DLD1 (cell line): Measurements from ENCODE around the gene ITPKC.

Experiments used
- in situ Hi-C: cut with HindIII; loops from 2 replicates; pipeline ENCODE4 v1.10.0; 2017; ENCODE audit warnings: low sequenced_read_pairs

The ITPKC gene

DNA sequence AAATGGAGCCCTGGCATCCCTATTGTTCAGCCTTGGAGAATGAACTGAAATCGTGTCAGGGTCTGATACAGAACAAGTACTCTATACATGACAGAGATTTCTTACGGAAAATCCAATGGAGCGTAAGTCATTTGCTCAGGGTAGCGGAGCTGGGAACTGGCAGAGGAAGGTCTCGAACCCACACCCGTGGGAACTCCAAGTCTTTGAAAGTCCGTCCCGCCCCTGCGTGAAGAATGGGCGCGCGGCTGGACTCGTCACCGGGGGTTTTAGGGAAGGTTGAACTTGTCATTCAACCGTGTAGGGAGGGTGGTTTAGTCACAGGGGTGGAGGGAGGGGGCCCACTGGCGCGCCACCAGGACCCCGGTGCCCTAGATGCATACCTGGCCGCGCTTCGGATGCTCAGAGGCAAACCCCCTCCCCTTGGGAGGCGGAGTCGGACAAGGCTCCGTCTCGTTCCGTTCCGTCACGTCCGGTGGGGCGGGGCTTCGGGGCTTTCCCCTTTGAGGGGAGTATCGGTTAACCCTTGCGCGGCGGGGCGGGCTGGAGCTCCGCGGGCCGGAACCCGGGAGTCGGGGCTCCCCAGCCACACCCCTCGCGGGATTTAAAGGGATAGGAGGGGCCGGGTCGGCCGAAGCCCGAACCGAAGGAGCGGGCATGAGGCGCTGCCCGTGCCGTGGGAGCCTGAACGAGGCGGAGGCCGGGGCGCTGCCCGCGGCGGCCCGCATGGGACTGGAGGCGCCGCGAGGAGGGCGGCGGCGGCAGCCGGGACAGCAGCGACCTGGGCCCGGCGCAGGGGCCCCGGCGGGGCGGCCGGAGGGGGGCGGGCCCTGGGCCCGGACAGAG, at the start of gene ITPKC, which contains the start of gene COQ8B:
Gene ITPKC (plus strand): TSS at position 631 of the 843 bp plus-strand sequence. CDS start 24 bp downstream, at position 655.
Gene COQ8B (minus strand): TSS at position 405 of the 843 bp plus-strand sequence. CDS start 2,254 bp downstream, outside the sequence.
- in situ Hi-C loops = no loop called here

DNA sequence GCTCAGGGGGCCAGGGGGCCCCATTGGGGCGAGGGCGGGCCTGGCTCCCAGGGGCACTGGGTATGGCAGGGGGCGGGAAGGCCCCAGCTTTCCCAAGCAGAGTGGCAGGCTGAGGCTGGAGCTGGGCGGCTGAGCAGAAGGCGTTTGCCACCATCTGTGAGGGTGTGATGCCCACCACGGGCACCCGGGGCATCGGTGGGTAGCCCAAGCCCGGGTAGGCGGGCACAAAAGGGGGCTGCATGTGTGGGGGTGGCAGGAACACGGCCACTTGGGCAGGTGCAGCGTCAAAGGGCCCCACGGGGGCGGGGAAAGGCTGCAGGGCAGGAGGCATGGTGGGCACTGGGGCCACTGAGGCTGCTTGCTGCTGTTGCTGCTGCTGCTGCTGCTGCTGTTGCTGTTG, 49.3 kb upstream of the ITPKC start:
- in situ Hi-C loops = no loop called here

DNA sequence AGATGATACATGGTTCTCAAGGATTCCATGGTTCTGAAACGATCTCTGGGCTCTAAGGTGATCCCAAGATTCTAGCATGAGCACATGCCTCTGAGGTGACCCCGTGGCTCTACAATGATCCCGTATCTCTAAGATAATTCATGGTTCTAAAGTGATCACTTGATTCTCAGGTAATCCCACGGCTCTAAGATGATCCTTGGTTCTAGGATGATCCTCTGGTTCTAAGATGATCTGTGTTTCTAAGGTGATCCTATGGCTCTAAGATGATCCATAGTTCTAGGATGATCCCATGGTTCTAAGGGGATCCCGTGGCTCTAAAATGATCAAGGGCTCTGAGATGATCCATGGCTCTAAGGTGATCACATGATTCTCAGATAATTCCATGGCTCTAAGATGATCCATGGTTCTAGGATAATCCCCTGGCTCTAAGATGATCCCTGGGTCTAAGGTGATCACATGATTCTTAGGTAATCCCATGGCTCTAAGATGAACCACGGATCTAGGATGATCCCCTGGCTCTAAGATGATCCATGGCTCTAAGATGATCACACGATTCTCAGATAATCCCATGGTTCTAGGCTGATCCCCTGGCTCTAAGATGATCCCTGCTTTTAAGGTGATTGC, 47.8 kb upstream of the ITPKC start:
- in situ Hi-C loops = no loop called here

DNA sequence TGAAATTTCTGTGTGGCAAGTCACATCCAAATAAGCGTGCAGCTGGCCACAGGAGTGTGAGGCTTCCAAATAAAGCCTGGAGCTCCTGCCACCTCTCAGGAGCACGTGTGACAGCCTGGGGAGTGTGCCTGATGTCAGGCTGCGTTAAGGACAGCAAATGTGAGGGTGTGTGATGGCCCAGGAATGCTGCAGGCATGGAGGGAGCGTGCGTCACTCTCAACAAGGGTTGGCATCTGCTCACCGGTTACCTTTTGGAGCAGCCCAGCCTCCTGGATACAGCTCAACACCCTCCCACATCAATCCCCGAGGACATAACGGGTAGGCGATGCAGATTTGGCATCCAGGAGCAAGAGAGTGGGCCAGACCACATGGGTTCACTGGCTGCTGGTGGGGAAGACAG, 45.5 kb upstream of the ITPKC start:
- in situ Hi-C loops = no loop called here

DNA sequence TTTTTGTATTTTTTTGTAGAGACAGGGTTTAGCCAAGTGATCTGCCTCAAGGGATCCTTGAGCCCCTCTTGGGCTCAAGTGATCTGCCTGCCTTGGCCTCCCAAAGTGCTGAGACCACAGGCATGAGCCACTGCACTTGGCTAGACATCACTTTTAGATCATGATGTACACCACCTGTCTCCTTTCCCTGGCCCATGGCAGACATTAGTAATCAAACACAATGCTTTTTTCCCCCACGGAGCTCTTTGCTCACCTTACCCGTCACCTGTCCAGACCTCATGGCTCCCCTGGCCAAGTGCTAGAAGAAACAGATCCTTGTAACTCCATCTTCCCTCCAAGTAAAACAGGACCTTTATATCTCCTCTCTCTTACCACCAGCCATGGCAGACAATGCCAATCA, 44.9 kb upstream of the ITPKC start:
- in situ Hi-C loops = no loop called here

DNA sequence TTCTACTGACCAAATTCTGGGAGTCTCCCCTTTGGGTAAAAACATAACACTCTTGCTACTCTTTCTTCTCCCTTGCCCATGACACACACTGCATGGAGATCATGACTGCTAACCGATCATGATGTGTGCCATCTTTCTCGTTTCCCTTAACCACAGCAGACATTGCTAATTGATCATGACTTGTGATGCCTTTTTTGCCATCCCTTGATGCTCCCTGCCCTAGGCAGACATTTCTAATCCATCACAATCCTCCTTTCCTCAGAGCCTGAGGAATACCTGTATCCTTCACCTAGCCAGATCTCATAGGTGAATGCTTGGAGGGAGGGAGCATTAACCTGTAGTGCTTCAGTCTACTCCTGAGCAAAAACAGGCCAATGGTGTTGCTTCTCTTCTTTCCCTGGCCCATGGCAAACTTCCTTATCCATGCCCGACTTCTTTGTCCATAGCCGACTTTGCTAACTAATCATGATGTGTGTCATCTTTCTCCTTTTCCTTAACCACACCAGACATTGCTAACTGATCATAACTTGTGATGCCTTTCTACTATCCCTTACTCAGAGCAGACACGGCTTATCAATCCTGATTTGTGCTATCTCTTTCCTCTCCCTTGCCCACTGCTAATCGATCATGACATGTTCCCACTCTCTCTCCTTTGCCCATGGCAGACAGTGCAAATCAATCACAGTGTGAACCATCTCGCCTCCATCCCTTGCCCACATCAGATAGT, 44.2 kb upstream of the ITPKC start:
- in situ Hi-C loops = no loop called here

DNA sequence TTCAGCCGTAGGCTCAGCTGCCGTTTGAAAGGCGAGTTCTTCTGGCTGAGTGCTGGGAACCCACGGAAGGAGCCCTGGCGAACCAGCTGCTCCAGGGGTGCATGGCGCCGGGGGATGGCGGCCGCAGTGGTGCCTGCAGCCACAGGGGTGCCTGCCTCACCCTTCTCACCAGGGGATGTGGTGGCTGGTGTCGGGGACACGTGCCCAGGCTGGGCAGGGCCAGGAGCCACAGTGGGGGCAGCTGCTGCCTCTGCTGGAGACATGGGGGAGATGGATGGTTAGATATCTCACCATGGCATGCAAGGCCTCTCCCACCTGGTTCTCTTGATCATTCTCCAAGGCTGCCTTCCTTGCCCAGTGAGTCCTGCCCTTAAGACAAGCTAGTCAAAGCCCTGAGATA, 43.5 kb upstream of the ITPKC start:
- in situ Hi-C loops = no loop called here

DNA sequence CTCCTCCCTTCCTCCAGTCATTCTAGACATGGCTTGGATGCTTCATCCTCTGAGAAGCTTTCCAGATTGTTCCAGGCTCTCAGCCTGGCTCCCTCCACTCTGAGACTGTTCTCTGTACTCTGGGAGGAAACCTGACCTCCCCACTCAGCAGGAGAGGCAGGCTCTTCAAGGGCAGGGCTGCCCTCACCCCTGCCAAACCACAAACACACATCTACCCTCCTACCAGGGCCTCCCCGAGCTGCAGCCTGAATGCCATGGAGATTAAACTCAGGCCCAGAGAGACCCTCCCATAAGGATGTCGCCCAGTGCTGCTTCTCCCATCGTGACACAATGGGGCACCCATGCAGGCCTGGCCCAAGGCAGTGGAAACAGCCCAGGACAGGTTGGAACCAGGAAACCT, 42.6 kb upstream of the ITPKC start:
- in situ Hi-C loops = no loop called here

DNA sequence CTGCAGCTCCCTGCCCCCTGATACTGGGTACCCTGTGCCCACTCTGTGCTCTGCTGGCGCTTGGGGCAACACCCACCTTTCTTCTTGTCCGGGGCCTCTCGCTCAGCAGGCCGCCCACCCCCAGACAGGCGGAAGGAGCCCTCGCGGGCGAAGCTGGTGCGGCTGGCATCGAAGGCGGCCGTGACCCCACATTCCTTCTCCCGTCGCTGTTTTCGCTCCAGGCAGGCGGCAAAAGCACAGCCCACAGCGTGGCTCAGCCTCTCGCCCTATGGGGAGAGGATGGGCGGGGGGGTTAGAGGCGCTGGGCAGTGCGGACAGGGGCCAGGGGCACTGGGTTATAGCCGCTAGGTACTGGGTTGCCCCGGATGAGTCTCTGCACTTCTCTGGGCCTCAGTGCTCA, 39.8 kb upstream of the ITPKC start:
- in situ Hi-C loops = no loop called here

DNA sequence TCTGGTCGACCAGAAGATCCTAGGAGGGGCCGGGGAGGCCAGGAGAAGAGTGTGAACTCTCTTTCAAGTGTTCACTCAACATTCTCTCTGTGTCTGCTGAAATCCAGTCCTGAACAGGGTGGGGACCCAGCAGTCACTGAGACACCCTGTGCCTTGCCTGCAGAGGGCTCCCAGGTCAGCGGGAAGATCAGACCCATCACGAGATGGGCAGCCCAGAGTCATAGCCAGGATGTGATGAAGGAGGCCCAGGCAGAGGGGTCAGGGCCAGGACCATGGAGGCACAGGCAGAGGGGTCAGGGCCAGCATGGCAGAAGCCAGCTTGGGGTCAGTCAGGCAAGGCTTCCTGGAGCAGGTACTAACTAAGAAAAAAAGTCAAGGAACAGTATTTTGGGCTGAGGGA, 35.9 kb upstream of the ITPKC start:
- in situ Hi-C loops = no loop called here

DNA sequence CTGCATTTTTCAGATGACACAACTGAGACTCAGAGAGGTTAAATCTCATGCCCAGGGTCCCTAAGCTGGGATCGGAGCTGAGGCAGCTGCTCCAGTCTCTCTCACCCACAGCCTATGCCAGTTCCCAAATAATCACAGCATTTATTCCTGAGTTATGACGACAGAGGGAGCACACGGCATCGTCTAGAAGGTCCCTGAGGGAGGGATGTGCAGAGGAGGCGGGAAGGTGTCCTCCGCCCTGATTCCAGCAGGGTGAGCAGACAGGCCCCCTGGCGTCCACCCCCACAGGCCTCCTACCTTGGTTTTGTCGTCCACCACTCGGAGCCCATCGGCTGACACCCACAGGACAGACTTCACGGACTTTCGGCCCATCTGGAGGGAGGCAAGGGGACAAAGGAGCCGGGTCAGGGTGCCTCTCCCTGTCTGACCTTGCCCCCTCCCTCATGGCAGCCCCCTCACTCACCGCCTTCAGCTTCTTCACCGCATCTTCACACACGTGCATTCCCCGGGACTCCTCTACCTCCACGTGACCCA, 34.4 kb upstream of the ITPKC start:
- in situ Hi-C loops = no loop called here

DNA sequence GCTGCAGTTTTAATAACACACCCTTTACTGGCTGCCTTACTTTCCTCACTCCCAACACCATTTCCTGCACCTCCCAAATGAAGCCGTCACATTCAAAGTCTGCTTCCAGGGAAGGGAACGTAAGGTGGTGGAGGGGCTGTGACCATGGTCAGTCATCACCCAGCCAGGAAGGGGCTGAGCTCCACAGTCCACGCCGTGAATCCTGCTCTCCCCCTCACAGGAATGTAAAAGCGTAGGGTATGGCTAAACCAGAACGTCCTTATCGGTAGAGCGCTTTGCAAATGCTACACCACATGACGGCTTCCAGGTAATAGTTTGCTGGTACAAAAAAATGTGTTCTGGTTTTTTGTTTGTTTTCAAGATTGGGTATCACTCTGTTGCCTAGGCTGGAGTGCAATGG, 33.5 kb upstream of the ITPKC start:
- in situ Hi-C loops = no loop called here

DNA sequence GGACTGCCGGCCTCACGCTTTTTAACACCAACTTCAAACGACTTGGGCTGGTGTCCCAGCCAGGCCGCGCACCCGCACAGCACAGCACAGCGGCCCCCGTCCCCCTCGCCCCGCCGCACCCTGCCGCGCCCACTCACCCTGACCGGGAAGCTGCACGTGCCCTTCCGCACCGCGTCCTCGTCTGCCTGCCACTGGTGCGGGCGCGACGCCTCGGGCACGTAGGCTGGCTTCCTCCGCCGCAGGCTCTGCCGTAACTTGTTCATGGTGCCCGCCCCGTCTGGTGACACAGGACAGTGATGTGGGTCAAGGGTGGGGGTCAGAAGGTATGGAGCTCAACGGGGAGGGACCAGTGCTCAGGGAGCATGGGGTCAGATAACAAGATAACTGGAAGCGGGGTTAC, 32.6 kb upstream of the ITPKC start:
- in situ Hi-C loops = no loop called here

DNA sequence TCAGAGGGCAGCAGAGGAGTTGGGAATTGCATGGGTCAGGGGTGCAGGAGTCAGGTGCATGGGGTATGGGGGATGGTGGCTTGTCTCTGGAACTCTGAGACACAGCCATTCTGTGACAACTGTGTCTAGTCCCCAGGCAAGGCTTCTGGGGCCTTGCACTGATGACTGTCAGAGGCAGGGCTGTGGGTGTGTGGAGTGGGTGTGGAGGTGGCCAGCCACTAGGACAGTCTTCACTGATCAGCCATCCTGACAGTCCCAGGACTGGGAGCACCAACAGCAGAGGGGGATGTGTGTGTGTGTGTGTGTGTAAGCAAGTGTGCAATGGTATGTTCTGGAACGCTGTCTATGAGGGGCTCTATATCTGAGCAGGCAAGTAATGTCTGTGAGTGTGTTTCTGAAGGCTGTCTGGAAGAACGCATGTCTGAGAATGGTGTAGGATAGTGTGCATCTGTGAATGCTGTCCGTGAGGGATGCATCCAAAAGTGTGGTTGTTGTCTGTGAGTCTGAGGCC, 31.8 kb upstream of the ITPKC start:
- in situ Hi-C loops = no loop called here

DNA sequence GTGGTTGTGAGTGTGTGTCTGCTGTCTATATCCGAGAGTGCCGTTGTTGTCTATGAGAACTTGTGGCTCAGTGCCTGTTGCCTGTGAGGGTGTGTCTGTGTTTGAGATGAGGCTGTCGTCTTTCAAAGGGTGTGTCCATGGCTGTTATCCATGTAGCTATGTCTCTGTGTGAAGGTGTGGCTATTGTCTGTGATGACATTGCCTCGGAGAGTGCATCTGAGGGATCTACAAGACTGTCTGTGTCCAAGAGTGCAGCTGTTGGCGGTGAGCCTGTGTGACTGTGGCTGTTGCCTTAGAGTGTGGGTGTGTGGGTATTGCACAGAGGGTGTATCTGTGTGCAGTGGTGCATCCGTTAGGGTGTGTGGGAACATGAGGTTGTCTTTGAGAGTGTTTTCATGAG, 31.3 kb upstream of the ITPKC start:
- in situ Hi-C loops = no loop called here

DNA sequence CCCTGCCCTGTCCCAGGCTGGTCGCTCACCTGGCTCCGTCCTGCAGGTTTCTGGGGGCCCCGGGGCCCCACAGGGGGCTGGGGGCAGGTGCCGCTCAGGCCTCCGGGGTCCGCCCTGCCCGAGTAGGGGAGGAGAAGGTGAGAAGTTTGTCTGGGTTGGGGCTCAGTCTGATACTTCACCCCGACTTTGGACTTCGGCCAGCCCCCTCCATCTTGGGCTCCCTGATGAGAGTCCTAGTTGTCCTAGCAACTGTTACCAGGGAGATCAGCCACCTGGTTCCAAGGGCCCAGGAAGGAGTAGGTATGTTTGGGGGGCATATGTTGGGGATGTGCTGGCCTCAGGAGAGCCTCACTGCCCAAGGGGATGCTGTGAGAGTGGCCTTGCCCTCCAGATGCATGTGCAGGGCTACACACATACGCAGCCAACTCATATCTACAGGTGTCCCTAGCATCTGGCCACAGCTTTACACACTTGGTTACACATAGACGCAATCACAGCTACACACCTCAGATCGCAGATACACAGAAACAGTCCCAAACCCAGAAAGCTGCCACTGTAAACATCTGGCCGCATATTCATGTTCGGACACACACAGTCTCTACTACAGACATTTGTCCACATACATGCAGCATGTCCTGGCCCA, 29.9 kb upstream of the ITPKC start:
- in situ Hi-C loops = no loop called here

DNA sequence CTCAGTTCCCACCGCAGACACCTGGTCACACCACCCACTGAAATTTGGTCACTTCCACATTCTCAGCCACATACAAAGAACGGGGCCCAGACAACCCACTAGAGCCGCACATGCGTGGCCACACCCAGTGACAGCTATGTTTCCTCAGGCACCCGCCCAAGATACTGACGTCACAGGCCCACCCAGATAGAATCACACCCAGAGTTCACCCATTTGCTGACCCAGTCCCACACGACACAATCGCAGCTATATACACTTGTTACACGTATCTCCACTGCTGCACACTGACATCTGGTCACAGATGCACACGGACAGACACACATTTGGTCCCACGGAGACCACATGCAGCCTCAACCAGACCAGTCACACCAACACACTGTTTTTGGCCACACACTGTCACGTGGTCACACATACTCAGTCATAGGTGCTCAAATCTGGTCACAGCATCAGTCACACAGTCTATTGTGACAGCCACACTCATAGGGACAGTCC, 29.3 kb upstream of the ITPKC start:
- in situ Hi-C loops = no loop called here

DNA sequence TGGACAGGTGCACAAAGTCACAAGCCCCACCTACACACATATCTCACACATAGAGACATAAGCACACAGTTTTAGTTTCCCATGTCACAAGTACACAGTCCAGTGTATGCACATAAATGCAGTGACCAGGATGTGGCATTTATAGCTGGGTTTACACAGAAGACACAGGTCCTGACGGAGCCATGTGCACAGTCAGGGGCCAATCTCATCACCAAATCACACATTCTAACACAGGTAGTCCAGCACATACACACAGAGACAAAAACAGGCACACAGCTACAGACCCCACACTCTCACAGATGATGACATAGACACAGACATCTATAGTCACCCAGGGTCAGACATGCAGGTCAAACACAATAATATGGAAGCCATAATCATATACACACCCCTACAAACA, 28.6 kb upstream of the ITPKC start:
- in situ Hi-C loops = no loop called here

DNA sequence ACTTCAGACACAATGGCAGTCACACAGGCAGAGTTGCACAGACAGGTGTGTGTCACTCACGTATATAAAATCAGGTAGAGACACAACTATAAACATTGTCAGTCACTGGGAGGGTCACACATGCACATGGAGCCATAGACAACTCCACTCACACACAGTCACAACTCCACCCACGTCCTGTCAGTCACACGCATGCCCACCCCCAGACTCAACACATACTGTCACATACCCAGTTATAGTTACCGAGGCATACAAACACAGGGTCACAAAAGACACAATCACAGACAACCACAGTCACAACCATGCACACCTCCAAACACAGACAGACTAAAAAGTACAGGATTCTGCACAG, 27.9 kb upstream of the ITPKC start:
- in situ Hi-C loops = no loop called here

DNA sequence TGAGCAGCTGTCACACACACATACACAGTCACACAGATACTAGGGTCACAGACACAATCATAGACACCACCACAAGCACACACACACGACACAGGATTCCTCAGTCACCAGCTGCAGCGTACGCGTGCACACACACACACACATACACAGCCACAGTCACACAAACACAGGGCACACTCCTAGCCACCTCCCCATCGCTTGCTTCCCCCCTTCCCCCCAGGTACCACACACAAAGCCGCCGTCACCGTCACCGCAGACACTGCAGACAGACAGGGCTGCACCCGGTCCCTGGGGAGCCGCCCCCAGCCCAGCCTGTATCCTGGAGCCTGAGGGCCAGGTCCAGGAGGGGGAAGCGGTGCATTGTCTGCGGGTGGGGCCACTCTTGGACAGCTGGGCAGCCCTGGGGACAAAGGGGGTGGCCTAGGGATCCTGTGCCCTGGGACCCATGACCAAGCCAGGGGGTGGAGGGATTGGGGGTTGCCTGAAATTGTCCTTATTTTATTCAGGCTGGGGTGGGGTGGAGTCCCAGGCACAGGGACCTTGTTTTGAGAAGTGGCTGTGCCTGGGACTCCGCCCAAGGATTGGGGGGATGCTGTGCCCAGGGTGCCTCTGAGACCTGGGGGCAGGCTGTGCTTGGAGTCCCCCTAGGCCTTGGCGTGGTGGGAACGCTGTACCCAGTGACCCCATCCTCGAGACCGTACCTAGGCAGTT, 27.4 kb upstream of the ITPKC start:
- in situ Hi-C loops = no loop called here
